ENCODE results near the gene TACR2.

GRCh38 chr10:69392481-69393000 lies 24.2 kb downstream of the TACR2 start:
- TF ChIP-seq CTCF (conservative IDR thresholded peaks at IDR 0.05), result peak; percentile 96
- TF ChIP-seq ZFX (IDR thresholded peaks at IDR 0.05), result no peak

All from C4-2B (cell line).